Activated T-cell treated with anti-CD3 and anti-CD28 coated beads for 1 hour (primary cell): ENCODE data around the gene XRN2.

Experiments
- DNase-seq: peaks from one replicate; pipeline ENCODE4 v3.0.0-alpha.2; 2020; ENCODE audit warnings: low read depth

The XRN2 gene

DNA sequence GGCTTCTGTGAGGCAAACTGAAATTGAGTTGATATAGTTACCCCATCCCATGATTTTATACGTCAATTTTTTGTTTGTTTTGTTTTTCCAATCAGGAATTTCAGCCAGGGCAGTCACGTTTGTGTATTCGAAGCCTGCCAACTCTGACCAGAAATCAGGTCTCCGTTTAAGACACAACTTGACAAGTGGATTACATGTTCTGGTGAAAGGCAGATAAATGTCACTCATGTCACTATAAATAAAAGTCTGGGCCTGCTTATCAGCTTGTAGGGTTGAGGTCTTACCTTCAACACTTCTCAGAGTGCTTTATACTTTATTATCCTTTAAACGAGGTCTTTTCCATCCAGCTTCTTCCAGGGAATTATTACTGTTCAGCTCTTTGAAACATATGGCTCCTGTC is 8.4 kb upstream of the XRN2 start:
- no peak for DNase-seq

DNA sequence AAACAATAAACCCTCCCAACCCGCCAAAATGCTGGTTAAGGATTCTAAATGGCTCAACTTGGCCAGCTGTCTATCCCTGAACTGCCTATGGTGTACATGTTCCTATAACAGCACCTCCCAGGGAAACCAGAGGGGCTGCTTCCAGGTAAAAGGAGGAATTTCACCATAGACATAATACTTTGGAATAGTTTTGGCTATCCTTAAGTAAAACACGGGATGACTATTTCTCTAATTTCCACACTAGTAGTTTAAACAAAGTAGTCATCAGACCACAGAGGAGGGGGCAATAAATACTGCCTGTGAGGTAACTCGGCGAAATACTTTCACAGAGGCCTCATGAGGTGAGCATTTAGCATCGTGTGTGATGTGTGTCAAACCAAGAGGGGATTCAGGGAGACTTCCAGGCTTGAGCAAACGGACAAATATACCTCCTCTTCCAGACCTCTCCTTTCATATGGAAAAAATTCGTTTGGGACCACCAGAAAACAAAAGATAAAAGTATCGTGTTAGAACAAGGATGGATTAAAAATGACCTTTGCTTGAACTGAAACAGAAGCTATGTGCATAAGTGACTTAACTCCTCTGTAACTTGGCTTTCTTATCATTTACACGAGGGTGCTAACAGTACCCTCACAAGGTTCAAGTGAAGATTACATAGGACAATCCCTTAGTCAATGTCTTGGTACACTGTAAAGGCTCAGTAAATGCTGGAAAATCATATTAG is 1.0 kb upstream of the XRN2 start:
- DNase-seq: no peak

DNA sequence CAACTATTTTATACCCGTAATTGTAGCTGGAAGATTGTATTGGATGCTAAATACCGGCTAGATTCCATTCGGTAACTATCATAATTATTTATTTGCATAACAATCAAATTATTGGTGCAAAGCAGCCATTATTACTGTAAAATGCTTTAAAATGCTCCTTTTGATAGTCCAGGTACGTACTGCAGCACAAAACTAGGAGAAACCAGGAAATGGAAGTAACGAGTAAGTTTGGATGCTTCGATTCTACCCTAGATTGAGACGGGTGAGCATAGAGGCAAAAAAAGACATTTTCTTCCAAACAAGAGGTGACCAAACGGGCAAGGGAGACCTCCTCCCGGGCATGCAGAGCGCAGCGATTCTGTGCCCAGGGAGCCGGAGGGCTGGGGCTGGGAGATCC is 469 bp upstream of the XRN2 start:
- no peak for DNase-seq

DNA sequence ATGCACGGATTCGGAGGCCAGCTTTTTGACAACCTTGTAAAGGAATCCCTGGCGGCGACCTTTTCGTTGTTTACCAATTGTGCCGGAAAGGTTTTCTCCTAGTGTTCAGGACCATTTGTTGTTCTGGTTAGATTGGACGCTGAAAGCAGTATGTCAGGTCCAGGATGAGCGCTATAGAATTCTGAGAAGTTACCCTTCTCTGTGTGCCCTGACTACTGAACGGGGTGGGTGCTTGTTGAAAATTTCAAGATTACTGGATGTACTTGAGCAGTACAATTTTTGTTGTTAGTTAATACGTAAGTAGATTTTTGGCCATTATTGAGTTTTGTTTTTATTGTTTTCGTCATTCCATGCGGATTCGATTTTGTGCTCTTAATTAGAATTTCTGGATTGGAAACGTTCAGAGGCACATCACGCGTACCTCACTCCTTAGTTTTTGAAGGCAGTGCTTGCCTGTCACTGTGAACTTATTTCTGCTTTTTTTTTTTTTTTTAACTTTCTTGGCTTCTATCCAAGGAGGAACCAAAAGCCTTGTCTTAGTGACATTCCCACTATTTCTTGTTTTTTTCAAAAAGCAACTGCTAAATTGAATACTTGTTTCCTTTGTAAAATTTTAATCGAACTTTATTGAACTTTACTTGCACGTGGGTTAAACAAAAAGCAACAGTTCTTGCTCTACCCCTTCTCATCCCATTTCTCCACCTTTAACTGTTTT is 898 bp downstream of the XRN2 start:
- no peak for DNase-seq

DNA sequence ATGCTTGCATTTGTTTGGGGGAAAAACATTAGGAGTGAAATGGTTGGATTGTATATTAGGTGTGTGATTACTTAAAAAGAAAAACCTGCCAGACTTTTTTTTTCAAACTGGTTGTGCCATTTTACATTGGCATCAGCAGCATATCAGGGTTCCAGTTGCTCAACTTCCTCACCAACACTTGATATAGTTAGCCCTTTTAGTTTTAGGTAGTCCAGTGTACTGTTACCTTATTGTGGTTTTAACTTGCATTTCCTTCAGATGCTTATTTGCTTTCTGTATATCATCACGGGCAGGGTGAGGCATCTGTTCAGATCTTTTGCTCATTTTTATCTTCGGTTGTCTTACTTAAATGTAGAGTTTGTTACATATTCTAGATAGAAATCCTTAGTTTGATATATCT is 5.2 kb downstream of the XRN2 start:
- no peak for DNase-seq

DNA sequence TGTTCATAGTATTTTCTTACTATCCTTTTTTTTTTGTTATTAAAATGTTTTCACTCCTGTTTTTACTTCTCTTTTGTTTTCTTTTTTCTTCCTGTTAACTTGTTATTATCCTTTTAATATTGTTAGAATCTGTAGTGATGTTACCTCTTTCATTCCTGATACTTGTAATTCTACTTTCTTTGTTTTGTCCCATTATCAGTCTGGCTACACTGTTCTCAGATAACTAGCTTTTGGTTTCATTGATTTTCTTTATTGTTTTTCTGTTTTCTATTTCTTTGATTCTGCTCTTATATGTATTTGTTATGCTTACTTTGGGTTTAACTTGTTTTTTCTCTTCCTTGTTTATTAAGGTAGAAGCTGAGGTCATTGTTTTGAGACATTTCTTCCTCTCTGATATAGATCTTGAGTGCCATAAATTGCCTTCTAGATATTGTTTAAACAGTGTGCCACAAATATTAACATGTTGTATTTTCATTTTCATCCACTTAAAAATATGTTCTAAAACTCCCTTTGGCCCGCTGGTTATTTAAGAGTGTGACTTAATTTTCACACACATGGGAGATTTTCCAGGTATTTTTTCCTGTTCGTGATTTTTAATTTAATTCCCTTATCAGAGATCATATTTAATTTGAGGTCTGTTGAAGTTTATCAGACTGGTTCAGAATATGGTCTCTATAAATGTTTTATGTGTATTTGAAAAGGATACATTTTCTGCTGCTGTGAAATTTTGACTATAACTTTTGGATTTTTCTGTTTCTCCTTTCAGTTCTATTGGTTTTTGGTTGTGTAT is 6.7 kb downstream of the XRN2 start:
- DNase-seq: no peak

DNA sequence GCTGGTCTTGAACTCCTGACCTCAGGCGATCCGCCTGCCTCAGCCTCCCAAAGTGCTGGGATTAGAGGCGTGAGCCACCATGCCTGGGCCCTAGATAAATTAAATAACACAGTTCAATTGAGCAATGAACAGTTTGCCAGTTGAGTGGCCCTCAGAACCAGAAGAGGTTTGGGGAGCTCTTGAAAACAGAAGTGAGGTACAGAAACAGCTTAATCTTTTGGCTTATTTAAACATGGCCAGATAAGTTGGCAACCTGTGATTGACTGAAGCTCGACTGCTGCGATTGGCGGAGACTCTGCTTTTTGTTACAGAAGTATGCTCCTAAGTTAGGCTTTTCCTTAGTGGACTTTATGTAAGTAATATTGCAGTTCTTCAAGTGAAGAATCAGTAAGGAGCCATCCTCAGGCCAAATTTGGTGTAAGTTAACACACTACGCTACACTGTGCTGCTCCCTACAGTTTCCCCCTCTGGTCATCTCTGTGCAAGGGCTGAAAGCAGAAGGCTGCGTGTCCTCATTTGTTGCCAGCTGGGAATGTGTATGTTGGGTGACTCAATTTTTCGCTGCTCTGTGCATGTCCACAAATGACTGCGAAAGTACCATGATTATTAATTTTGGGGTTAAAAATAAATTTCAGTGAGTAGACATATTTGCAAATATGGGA is 9.8 kb downstream of the XRN2 start:
- no peak for DNase-seq

DNA sequence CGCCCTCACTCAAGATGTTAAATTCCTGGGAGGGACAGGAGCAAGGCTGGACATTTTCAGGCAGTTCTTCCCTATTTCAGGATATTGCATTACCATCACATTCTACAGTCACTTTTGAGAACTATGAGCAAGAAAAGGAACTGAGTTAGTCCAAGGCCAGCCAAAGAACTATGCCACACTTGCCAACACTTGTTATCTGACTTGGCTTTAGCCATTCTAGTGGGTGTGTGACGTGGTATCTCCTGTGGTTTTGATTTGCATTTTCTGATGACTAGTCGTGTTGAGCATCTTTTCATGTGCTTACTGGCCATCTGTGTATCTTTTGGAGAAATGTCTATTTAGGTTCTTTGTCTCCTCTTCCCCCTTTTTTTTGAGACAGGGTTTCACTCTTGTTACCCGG is 12.0 kb downstream of the XRN2 start:
- no peak for DNase-seq

DNA sequence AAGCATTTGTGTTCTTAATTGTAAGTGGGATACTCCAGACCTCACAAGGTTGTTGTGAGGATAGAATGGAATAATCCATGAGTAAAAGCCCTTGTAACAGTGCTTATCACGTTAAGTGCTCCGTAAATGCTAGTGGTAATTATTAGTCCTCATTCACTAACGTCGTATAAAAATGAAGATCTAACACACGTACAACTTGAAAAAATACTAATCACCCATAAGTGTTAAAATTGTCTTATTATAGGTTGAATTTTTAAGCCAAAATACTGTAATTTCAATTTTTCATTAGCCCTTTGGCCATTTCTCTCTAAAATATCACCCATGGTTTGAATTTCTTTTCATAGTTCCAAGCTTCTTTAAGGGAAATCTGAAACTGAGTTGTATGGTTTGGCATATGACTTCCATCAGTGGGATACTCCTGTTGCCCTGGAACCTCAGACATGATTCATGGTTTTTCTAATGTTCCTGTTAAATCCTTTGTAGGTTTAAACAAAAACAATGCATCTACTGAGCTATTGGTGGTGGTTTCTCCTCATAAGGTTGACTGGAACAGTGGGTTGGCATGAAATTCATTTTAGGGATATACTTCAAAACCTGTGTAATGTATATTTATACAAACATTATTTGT is 19.1 kb downstream of the XRN2 start:
- no peak for DNase-seq

DNA sequence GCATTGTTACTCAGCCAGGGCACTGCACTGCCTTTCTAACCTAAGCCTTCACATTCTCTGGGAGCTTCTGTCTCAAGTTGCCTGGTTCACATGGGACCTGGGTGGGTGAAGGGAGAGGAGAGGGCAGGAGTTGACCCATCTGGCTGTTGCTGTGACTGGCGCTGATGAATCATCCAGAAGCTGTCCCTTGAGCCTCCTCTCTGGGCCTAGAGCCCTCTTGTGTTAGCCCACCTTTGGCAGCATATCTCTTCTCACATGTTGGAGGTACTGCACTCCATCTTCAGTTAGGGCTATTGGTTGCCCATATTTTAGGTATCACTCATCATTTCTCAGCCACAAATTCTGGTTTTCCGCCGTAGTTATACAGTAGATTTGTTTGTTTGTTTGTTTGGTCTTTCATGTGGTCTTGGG is 19.8 kb downstream of the XRN2 start:
- DNase-seq: no peak

DNA sequence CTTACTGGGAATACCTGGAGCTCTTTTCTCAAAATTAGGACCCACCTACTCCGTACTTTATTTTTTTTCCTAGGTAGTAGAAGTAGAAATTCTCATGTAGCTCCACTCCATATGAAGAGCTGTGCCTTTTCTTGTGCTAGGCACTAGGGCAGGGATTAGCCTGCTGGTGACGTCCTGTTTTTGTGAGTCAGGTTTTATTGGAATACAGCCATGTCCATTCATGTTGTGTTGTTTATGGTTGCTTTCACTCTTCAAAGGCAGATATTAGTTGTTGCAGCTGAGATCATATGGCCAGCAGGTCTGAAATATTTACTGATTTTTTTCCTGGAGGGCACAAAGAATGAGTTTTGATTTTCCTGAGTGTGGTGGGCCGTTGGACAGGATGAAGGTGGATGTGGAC is 20.5 kb downstream of the XRN2 start:
- DNase-seq: no peak

DNA sequence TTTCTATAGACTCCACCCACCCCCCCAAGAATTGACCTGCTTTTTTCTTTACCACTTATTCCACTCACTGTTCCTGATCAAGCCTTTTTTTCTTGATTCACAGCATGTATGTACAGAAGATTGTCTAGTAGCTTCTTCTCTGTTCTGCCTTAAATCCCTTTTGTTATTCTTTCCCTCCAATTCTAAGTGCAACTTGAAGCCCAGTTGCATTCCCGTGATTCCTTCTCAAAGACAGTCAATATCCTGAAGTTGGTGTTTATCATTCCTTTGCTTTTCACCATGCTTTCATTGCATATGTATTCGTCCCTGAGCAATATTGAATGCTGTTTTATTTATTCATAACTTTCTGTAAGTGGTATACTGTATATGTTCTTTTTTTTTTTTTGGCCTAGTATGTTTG is 21.0 kb downstream of the XRN2 start:
- no peak for DNase-seq

DNA sequence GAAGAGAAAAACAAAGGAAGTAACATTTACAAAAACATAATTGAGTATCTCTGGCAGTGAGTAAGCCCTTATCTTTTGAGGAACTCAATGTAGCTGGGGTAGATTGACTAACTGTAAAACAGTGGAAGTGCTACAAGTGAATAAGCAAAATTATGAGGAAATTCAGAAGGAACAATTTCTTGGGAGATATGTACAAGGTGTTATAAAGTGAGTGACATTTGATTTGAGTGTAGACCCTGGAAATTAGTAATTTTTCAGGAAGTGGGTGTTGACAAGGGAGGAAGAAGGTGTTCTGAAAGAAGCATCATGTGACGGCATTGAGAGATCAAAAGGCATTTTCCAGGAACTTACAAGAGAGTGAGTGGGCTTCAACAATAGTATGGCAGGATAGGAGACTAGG is 22.2 kb downstream of the XRN2 start:
- DNase-seq: no peak

DNA sequence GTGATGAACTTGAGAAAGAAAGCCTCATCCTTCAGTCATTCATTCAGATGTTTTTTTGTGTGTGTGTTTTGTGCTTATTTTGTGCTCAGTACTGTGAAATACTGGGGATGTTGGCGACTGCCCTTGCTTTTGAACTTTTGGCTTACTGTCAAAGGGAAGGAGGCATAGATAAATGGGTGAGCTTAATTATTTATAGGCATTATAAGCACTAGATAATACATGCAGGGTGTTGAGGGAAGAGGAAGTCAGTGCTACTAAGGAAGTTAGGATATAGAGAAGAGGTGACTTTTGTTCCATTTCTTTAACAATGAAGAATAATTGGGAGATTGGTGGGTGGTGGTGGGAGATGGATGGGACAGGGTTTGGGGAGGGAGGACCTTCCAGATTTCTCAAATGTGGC is 23.6 kb downstream of the XRN2 start:
- DNase-seq: no peak

DNA sequence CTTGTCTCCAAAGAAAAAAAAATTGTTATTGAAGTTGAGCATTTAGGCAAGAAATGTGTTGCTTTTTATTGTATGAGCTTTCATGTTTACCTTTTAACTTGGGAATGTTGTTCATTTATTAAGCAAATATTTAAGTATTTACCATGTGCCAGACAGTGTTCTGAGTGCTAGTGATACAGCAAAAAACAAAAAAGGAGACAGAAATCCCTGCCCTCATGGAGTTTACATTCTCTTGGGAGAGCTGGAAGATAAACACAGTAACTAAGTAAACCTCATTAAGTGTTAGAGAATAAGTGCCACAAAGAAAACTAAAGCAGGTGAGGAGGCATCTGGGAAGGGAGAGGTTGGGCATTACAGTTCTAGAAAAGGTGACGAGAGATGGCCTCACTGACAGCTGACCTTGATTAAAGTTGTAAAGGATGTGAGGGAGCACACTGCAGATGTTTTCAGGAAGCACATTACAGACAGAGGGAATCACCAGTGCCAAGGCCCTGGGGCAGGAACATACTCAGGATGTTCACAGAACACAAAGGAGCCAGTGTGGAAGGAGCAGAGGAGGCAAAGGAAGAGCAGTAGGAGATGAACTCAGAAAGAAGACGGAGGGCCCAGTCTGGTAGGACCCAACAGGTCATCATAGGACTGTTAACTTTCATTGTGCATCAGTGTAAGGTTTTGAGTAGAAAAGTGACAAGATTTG is 33.5 kb downstream of the XRN2 start:
- DNase-seq: no peak

DNA sequence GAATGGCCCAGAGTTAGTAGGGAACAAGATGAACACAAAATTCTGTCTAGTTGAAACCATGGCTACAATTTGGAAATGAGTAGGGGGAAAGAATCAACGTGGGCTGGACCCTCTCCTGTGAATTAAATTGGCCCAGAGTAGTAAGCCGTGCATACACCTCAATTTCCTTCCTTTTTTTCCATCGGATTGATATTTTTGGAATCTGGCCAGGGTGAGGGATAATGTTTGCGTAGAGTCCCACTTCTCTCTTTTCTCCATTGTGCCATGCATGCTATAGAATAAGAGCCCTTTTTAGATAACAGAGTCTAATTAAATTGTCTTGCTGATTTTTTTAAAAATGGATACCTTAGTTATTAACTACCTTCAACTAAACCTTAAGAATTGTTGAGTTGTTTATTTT is 35.2 kb downstream of the XRN2 start:
- DNase-seq: no peak

DNA sequence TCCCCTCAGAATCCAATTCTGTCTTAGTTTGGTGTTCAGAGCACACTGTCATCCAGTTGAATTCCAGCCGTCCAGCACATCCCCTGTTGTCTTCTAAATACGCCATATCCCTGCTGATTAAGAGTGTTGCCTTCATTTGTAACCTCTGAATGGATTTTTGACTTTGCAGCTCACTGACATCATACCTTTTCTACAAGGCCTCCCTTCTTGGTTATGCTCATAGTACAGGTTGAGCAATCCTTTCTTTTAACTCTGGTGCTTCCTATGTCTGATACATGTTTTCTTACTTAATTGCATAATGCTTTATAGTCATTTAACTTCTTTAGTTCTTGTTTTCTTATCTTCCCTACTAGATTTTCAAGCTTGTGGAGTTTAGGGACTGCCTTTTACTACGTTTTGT is 36.4 kb downstream of the XRN2 start:
- DNase-seq: no peak

DNA sequence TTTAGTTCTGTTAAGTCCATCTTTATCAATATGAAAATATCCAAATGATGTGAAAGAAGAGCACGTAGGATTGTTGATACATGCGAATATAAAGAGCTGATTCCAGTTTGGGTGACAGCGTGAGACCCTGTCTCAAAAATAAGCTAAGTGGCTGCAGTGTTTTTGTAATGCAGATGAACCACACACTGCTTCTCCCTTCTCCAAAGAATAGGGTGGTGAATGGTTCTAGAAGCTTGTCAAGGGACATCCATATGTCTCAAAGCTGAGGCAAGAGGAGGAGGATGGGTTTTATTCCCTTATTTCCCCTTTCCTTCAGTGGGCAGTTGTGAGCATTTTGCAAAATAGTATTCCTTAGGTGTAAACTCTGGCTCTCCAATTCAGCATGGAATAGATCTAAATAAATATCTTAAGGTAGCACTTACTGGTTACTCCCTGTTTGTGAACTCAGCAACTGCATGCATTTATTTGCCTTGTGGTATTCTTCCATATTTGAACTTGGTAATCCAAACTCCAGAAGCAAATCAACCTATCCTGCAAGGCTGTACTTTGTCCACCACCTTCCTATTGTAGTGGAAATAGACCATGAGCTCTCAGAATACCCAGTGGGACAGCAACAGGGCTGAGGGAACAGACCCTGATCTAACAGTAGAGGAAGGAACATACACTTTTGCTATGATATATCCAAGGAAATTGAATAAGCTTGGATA is 38.0 kb downstream of the XRN2 start:
- DNase-seq: no peak

DNA sequence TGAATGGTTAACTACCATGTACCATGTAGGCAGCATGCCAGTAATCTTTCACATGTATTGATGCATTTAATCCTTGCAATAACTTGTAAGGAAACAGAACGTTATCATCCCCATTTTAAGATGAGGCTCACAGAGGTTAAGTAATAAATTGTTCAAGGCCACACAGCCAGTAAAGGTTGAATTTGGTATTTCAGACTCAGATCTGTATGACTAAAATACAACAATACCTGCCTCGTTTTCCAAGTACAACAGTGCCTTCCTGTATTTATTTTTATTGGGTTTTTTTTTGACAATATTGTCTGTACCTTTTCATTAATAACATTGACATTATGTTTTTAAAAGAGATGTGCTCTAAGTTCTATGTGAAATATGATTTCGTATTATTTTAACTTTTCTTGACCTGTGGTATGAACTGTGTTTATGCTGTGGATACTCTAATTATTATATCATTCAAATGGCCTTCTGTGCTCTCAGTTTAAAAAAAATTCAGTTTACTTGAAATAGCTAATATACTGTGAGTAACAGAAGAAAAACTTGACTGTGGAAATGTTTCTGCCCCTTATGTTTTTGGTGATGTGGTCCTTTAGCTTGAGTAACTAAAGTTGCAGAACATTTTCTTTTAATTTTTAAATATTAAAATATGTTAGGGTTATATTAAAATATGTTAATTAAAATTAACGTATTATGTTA is 39.7 kb downstream of the XRN2 start:
- no peak for DNase-seq

DNA sequence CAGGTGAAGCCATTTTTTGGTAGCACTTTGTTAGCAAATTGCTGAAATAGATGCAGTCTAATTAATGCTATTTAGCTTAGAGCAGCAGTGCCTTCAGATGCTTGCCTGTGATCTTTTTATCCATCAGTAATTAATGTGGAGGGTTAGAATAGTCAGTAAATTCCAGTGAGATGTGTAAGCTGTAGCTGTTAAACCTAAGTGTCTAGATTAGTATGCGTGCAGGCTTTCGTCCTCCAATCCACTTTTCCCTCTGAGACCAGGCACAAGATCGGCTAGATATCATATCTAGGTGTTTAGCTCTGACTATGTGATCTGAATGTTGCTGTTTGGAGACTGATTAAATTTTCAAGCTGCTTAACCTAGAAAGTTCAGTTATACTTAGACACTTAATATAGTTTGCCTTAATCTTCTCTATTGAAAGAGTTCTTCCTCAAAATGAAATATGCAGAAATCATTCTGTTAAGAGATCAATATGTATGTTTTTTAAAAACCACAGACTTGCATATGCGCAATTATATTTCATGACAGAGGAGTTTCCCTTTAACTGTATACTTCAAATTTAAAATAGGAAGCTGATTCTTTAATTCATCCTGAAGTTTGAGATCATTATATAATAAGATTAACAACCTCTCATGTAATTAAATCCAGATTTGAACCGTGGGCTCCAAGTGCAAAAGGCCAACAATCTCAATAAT is 41.2 kb downstream of the XRN2 start:
- DNase-seq: no peak
